Ishikawa (cell line): ENCODE results near the gene PPIB.

Experiments used
- CEBPB ChIP-seq: IDR thresholded peaks from 2 replicates; pipeline ENCODE4 v1.6.1; 2012
- CREB1 ChIP-seq: IDR thresholded peaks from 2 replicates; pipeline ENCODE4 v1.6.1; 2012; ENCODE audit warnings: low read depth
- EGR1 ChIP-seq: IDR thresholded peaks from 2 replicates; pipeline ENCODE4 v1.6.1; 2012
- EP300 ChIP-seq: IDR thresholded peaks from 2 replicates; pipeline ENCODE4 v1.6.1; 2012; ENCODE audit warnings: borderline replicate concordance
- NFIC ChIP-seq: IDR thresholded peaks from 2 replicates; pipeline ENCODE4 v1.6.1; 2012
- RAD21 ChIP-seq: IDR thresholded peaks from 2 replicates; pipeline ENCODE4 v1.6.1; 2012; ENCODE audit warnings: low read depth
- TAF1 ChIP-seq: IDR thresholded peaks from 2 replicates; pipeline ENCODE4 v1.6.1; 2012; ENCODE audit warnings: low read depth, mild to moderate bottlenecking
- TEAD4 ChIP-seq: IDR thresholded peaks from 2 replicates; pipeline ENCODE4 v1.6.1; 2012
- YY1 ChIP-seq: IDR thresholded peaks from 2 replicates; pipeline ENCODE4 v1.6.1; 2012; ENCODE audit warnings: low read depth
- ZBTB7A ChIP-seq: IDR thresholded peaks from 2 replicates; pipeline ENCODE4 v1.6.1; 2012; ENCODE audit warnings: low read depth
- TF ChIP-seq, protein P1 (sequence below): IDR thresholded peaks from 2 replicates; pipeline ENCODE4 v1.6.1; 2012
- TF ChIP-seq, protein P2 (sequence below): IDR thresholded peaks from 2 replicates; pipeline ENCODE4 v1.6.1; 2012; ENCODE audit warnings: low read depth, mild to moderate bottlenecking
- TF ChIP-seq, protein P3 (sequence below): IDR thresholded peaks from 2 replicates; pipeline ENCODE4 v1.6.1; 2012

DNA sequence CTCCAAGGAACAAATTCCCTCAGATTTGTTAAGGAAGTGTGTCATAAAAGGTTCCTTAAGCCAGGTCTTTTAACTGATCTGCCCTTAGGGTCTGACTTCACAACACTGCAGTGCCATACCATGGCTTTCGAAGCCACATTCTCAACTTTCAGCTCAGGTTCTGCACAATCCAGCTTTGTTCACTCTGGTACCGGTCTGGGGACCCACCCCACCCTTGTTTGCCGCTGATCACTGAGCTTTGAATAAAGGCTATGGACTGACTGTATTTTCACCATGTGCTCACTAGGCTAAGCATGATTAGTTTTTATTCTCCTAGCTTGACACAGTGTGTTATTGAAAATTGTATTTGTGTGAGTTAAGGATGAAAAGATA lies 51.2 kb downstream of the PPIB start:
- TF ChIP-seq TEAD4 (no peak), YY1 (no peak), TAF1 (no peak), NFIC (no peak), ZBTB7A (no peak), CREB1 (no peak), CEBPB (no peak), EGR1 (no peak), EP300 (no peak), RAD21 (no peak)
- TF ChIP-seq, protein P1, sequence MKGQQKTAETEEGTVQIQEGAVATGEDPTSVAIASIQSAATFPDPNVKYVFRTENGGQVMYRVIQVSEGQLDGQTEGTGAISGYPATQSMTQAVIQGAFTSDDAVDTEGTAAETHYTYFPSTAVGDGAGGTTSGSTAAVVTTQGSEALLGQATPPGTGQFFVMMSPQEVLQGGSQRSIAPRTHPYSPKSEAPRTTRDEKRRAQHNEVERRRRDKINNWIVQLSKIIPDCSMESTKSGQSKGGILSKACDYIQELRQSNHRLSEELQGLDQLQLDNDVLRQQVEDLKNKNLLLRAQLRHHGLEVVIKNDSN = no peak
- TF ChIP-seq, protein P2, sequence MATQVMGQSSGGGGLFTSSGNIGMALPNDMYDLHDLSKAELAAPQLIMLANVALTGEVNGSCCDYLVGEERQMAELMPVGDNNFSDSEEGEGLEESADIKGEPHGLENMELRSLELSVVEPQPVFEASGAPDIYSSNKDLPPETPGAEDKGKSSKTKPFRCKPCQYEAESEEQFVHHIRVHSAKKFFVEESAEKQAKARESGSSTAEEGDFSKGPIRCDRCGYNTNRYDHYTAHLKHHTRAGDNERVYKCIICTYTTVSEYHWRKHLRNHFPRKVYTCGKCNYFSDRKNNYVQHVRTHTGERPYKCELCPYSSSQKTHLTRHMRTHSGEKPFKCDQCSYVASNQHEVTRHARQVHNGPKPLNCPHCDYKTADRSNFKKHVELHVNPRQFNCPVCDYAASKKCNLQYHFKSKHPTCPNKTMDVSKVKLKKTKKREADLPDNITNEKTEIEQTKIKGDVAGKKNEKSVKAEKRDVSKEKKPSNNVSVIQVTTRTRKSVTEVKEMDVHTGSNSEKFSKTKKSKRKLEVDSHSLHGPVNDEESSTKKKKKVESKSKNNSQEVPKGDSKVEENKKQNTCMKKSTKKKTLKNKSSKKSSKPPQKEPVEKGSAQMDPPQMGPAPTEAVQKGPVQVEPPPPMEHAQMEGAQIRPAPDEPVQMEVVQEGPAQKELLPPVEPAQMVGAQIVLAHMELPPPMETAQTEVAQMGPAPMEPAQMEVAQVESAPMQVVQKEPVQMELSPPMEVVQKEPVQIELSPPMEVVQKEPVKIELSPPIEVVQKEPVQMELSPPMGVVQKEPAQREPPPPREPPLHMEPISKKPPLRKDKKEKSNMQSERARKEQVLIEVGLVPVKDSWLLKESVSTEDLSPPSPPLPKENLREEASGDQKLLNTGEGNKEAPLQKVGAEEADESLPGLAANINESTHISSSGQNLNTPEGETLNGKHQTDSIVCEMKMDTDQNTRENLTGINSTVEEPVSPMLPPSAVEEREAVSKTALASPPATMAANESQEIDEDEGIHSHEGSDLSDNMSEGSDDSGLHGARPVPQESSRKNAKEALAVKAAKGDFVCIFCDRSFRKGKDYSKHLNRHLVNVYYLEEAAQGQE = no peak
- TF ChIP-seq, protein P3, sequence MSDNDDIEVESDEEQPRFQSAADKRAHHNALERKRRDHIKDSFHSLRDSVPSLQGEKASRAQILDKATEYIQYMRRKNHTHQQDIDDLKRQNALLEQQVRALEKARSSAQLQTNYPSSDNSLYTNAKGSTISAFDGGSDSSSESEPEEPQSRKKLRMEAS = no peak
